Suprapubic skin (tissue), 4 donors: ENCODE data around the gene IRX4. TPM values are rescaled to one million over a fixed set of nuclear protein-coding genes. Genes with fewer than 3 reads are reported as not detected.

Experiments
- DNase-seq, 2 donors: peaks; one replicate each; pipeline ENCODE4 v3.0.0-alpha.2; 2019; ENCODE audit warnings: low spot score in 2 of 2
- H3K27ac ChIP-seq: fragments of 200-600 bp; sonication (generic); one replicate; pipeline ENCODE4 v1.5.1; 2019
- H3K27me3 ChIP-seq: fragments of 200-600 bp; sonication (generic); one replicate; pipeline ENCODE4 v1.5.1; 2019
- H3K36me3 ChIP-seq: fragments of 200-600 bp; sonication (generic); one replicate; pipeline ENCODE4 v1.5.1; 2019
- H3K4me1 ChIP-seq: fragments of 200-600 bp; sonication (generic); one replicate; pipeline ENCODE4 v1.5.1; 2019
- H3K4me3 ChIP-seq: fragments of 200-600 bp; sonication (generic); one replicate; pipeline ENCODE4 v1.5.1; 2019; ENCODE audit warnings: mild to moderate bottlenecking
- H3K9me3 ChIP-seq: fragments of 200-600 bp; sonication (generic); one replicate; pipeline ENCODE4 v1.5.1; 2019
- EP300 ChIP-seq: sonication (generic); formaldehyde crosslinking; IDR thresholded peaks from one replicate; pipeline ENCODE4 v1.6.1; 2017; ENCODE audit warnings: antibody characterized with exemption
- POLR2A ChIP-seq, 2 donors: fragments of 450-650 bp; IDR thresholded peaks; one replicate each; pipeline ENCODE4 v1.6.1; 2017; ENCODE audit warnings: antibody characterized with exemption in 2 of 2, mild to moderate bottlenecking in 2 of 2, moderate library complexity in 2 of 2
- POLR2AphosphoS5 ChIP-seq, 3 donors: sonication (generic); formaldehyde crosslinking; IDR thresholded peaks; one replicate each; pipeline ENCODE4 v1.6.1; 2017; ENCODE audit warnings: antibody characterized with exemption in 3 of 3
- WGBS: methylation state at CpG from one replicate; pipeline ENCODE4 v1.1.5; 2018; 5-methylcytosine and 5-hydroxymethylcytosine counted together
- total RNA-seq, 4 donors: library from RNA; depleted of rRNA; stranded (reverse); fragments of >200 nt; gene quantifications; one replicate each; pipeline ENCODE4 v1.1.0, GENCODE V29; 2016
- TF ChIP-seq, protein P1 (sequence below), 2 donors: fragments of 200-600 bp in 1 of 2; fragments of 450-650 bp in 1 of 2; sonication (generic) in 1 of 2; IDR thresholded peaks; one replicate each; pipeline ENCODE4 v1.5.1; 2016 to 2019; ENCODE audit warnings: antibody characterized with exemption in 2 of 2, mild to moderate bottlenecking in 1 of 2, moderate library complexity in 1 of 2

IRX4 gene
- total RNA-seq, 4 donors from 2014 or later = 20.3 to 45.9 (median 33.5) TPM

DNA sequence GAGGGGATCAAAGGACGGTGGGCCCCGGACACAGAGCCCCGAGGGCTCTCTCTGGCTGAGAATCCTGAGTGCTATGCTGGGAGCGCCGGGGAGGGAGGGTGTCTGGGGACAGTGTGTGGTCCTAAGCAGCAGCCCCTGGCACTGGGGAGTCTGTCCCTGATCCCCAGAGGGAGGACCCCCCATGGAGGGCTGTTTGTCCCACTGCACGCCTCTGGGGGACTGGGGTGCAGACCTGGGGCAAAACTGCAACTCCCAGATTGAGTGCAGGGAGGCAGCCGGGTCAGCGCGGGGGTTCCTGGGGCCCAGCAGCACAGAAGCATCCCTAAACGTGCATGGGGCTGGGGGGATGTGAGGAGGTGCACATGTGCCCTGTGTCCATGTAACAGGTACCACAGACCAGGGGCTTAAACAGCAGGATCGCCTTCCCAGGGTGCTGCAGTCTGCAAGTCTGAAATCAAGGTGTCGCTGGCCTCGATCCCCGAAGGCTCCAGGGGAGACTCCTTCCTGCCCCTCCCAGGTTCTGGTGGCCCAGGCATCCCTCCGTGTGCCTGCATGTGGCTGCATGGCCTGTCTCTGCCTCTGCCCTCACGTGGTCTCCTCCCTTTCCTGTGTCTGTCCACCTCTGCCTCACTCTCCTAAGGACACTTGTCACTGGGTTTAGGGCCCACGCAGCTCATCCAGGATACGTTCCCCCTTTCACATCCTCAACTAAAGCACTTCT, 35.9 kb upstream of the IRX4 start:
- no peaks in the 10 kb centered on the region for H3K36me3 ChIP-seq
- no peaks in the 10 kb centered on the region for H3K9me3 ChIP-seq
- H3K4me1 ChIP-seq = no peaks in the 10 kb centered on the region
- 84% methylated on average over 13 of the region's 18 CpGs for WGBS
- TF ChIP-seq EP300 (no peak), POLR2AphosphoS5 (IDR thresholded peaks at IDR 0.05) (no peak), POLR2A (IDR thresholded peaks at IDR 0.05) (no peak)
- TF ChIP-seq, protein P1, sequence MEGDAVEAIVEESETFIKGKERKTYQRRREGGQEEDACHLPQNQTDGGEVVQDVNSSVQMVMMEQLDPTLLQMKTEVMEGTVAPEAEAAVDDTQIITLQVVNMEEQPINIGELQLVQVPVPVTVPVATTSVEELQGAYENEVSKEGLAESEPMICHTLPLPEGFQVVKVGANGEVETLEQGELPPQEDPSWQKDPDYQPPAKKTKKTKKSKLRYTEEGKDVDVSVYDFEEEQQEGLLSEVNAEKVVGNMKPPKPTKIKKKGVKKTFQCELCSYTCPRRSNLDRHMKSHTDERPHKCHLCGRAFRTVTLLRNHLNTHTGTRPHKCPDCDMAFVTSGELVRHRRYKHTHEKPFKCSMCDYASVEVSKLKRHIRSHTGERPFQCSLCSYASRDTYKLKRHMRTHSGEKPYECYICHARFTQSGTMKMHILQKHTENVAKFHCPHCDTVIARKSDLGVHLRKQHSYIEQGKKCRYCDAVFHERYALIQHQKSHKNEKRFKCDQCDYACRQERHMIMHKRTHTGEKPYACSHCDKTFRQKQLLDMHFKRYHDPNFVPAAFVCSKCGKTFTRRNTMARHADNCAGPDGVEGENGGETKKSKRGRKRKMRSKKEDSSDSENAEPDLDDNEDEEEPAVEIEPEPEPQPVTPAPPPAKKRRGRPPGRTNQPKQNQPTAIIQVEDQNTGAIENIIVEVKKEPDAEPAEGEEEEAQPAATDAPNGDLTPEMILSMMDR (IDR thresholded peaks at IDR 0.05) = no peak
- H3K27ac ChIP-seq = no peak overlapping the region
- H3K27me3 ChIP-seq = peaks cover 18% of the 10 kb centered on the region
- peak in 1 of 2 donors; percentile 69 for DNase-seq
- no peak overlapping the region for H3K4me3 ChIP-seq

DNA sequence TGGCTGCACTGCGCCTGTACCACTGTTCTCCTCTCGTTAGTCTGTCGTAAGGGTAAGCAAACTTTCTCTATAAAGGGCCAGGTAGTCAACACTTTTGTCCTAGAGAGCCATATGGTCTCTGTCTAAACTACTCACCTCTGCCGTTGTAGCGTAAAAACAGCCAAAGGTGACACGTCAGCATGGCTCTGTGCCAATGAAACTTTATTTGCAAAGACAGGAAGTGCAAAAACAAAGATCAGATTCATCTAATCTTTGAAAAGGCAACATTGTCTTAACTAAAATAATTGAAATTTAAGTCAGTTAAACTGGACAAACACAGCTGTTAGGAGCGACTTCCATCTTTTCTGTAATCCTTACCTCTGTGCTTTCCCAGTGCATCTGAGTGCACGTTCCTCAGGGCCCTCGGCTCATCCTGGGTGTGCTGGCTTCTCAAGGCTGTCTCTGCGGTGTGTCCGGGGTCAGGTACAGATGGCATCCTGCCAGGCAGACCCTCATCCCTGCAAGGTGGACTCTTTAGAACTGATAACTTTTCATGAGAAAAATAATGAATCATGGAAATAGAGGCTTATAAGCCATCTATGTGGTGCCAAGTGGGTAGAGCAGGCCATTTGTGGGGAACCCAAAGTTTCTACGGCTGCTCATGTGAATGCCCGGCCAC, 35.2 kb upstream of the IRX4 start:
- DNase-seq = peak in 1 of 2 donors; percentile 35
- WGBS = 62% methylated on average over 13 of the region's 13 CpGs

DNA sequence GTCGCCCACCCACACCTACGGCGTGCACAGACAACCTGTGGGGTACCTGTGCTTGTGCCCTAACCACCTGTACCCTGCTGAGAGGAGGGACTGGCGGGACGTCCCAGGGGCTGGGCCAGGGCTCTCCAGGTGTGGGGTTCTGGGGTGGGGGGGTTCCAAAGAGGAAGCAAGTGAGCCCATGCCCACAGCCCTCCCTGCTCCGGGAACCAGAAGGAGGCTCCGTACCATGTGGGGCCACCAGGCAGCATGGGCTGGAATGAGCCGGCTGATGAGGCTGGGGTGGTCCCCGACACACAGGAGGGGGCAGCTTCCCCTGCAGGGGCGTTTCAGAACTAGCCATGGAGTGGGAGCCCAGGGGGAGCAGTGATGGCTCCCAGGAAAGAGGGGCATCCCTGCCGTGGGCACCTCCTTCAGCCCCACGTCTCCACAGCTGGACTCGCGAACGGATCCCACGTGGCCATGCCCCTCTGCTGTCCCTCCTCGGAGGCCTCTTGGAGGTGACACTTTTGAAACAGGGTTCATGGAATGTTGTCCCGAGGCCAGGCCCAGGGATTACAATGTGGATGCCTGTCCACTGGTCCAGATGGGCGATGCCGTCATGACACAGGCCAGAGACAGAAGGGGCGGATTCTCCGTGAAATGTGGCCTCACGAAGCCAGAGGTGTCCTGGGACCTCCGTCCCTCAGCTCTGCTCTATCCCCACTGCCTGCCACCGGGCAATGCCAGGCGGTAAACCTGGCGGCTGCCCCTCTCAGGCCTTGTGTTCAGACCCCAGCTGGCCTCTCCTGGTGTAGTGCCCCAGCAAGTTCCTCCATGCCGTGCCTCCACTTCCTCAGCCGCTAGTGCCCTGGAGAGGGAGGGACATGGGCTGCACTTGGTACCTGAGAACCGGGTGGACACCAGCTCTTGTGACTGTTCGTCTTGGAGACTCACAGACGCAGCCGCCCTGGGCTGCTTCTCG, 33.6 kb upstream of the IRX4 start:
- Histone ChIP-seq H3K9me3 (no peaks in the 10 kb centered on the region), H3K4me1 (no peaks in the 10 kb centered on the region), H3K4me3 (no peak overlapping the region), H3K27me3 (peaks cover 15% of the 10 kb centered on the region), H3K36me3 (no peaks in the 10 kb centered on the region), H3K27ac (no peak overlapping the region)
- peak; percentile 54 to 73 for DNase-seq
- TF ChIP-seq POLR2A (IDR thresholded peaks at IDR 0.05) (no peak), POLR2AphosphoS5 (IDR thresholded peaks at IDR 0.05) (no peak), EP300 (no peak)
- TF ChIP-seq, protein P1 (IDR thresholded peaks at IDR 0.05) = no peak
- 90% methylated on average over 17 of the region's 34 CpGs for WGBS

More for the DNA sequence above, 35.2 kb upstream of the IRX4 start:
- Histone ChIP-seq H3K4me3 (no peak overlapping the region), H3K27ac (no peak overlapping the region), H3K27me3 (peaks cover 16% of the 10 kb centered on the region), H3K36me3 (no peaks in the 10 kb centered on the region), H3K4me1 (no peaks in the 10 kb centered on the region), H3K9me3 (no peaks in the 10 kb centered on the region)
- TF ChIP-seq POLR2A (IDR thresholded peaks at IDR 0.05) = no peak
- TF ChIP-seq, protein P1 (IDR thresholded peaks at IDR 0.05) = no peak
- no peak for TF ChIP-seq EP300

DNA sequence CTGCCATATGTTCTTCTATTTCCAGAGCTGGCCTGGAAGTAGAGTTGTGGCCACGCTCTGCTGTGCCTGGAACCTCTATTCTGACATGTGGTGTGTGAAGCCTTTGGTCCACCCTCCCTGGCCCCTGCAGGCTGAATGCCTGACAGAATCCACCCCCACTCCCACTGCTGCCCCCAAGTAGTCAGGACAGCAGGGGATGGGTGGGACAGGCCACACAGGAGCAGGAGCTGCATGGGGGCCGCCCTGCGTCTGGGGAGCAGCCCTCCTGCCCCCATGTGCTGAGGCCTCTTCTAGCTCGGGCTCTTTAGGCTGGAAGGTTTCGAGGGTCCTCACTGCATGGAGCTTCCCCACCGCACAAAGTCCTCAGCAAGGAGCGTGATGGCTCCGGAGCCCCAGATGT, 32.6 kb upstream of the IRX4 start:
- H3K36me3 ChIP-seq = no peaks in the 10 kb centered on the region
- no peaks in the 10 kb centered on the region for H3K9me3 ChIP-seq
- peaks cover 15% of the 10 kb centered on the region for H3K27me3 ChIP-seq
- H3K4me3 ChIP-seq = no peak overlapping the region
- WGBS = 96% methylated on average over 8 of the region's 8 CpGs
- no peak overlapping the region for H3K27ac ChIP-seq
- TF ChIP-seq, protein P1 (IDR thresholded peaks at IDR 0.05) = no peak
- TF ChIP-seq EP300 (no peak), POLR2A (IDR thresholded peaks at IDR 0.05) (no peak), POLR2AphosphoS5 (IDR thresholded peaks at IDR 0.05) (no peak)
- DNase-seq = peak in 1 of 2 donors; percentile 53
- no peaks in the 10 kb centered on the region for H3K4me1 ChIP-seq
